Osteoblast (primary cell): ENCODE data around the gene KCNG1. TPM values are rescaled to one million over a fixed set of nuclear protein-coding genes. Genes with fewer than 3 reads are reported as not detected.

Source experiments
- DNase-seq: peaks from one replicate; pipeline ENCODE4 v3.0.0; 2011; ENCODE audit warnings: low spot score, mixed read lengths; ENCODE audit not compliant: insufficient read length; ENCODE audit errors: missing footprints
- H2AFZ ChIP-seq: 2 replicates; pipeline ENCODE4 v1.6.0; 2011; ENCODE audit warnings: mild to moderate bottlenecking, low read length
- H3K27ac ChIP-seq: 2 replicates; pipeline ENCODE4 v1.5.1; 2011; ENCODE audit warnings: mild to moderate bottlenecking, low read depth, low read length, moderate library complexity
- H3K27me3 ChIP-seq: 2 replicates; pipeline ENCODE4 v1.6.0; 2012; ENCODE audit warnings: mild to moderate bottlenecking, control low read depth, inconsistent platforms, low read length, moderate library complexity; ENCODE audit not compliant: insufficient read depth
- H3K36me3 ChIP-seq: 2 replicates; pipeline ENCODE4 v1.5.1; 2011; ENCODE audit warnings: mild to moderate bottlenecking, low read length, control low read depth, moderate library complexity; ENCODE audit not compliant: insufficient read depth
- H3K4me1 ChIP-seq: 2 replicates; pipeline ENCODE4 v1.5.1; 2011; ENCODE audit warnings: mild to moderate bottlenecking, low read length, control low read depth, moderate library complexity; ENCODE audit not compliant: insufficient read depth
- H3K4me2 ChIP-seq: 2 replicates; pipeline ENCODE4 v1.6.0; 2011; ENCODE audit warnings: mild to moderate bottlenecking, low read length; ENCODE audit not compliant: insufficient read depth
- H3K4me3 ChIP-seq: fragments of 200-600 bp; sonication (generic); 3 replicates; pipeline ENCODE4 v1.5.1; 2012; ENCODE audit warnings: mild to moderate bottlenecking, low read length, inconsistent platforms; ENCODE audit not compliant: insufficient read depth
- H3K79me2 ChIP-seq: 2 replicates; pipeline ENCODE4 v1.6.0; 2012; ENCODE audit warnings: mild to moderate bottlenecking, low read length, control low read depth, inconsistent platforms; ENCODE audit not compliant: insufficient read depth
- H3K9me3 ChIP-seq: 2 replicates; pipeline ENCODE4 v1.5.1; 2011; ENCODE audit warnings: low read depth, low read length, control low read depth
- H4K20me1 ChIP-seq: 2 replicates; pipeline ENCODE4 v1.6.0; 2012; ENCODE audit warnings: mild to moderate bottlenecking, low read length, control low read depth; ENCODE audit not compliant: insufficient read depth
- total RNA-seq: library from RNA; depleted of rRNA; stranded (reverse); fragments of >200 nt; gene quantifications from 2 replicates; pipeline ENCODE4 v1.2.3, GENCODE V29; 2012
- TF ChIP-seq, protein P1 (sequence below): IDR thresholded peaks from 2 replicates; pipeline ENCODE4 v1.5.1; 2011; ENCODE audit warnings: mild to moderate bottlenecking, low read depth, low read length, moderate library complexity; ENCODE audit errors: extremely low read depth

The KCNG1 gene
- total RNA-seq, 1 donor: 16.3 TPM

DNA sequence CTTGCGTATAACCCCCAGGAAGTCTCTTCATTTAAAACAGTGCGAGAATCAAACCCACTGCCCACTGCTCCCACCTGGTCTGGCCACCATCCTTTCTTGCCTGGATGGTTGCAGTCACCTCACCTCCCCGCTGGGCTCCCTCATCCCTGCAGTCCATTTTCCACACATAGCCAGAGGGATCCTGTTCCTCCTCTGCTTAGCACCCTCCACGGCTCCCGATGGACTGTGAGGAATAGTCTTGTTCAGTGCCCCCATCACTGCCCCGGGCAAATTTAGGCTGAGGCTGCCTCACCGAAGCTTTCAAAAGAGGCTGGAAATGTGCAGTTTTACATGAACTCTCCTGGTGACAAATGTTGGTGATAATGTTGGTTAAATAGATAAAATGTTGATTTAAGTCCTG lies 17.7 kb downstream of the KCNG1 start:
- Histone ChIP-seq H3K36me3 (peaks cover 10% of the 10 kb centered on the region), H3K4me2 (no peak overlapping the region), H4K20me1 (no peaks in the 10 kb centered on the region), H2AFZ (no peak overlapping the region), H3K27ac (no peak overlapping the region), H3K4me3 (no peak overlapping the region), H3K79me2 (no peaks in the 10 kb centered on the region), H3K27me3 (no peaks in the 10 kb centered on the region), H3K4me1 (no peaks in the 10 kb centered on the region), H3K9me3 (no peaks in the 10 kb centered on the region)
- TF ChIP-seq, protein P1, sequence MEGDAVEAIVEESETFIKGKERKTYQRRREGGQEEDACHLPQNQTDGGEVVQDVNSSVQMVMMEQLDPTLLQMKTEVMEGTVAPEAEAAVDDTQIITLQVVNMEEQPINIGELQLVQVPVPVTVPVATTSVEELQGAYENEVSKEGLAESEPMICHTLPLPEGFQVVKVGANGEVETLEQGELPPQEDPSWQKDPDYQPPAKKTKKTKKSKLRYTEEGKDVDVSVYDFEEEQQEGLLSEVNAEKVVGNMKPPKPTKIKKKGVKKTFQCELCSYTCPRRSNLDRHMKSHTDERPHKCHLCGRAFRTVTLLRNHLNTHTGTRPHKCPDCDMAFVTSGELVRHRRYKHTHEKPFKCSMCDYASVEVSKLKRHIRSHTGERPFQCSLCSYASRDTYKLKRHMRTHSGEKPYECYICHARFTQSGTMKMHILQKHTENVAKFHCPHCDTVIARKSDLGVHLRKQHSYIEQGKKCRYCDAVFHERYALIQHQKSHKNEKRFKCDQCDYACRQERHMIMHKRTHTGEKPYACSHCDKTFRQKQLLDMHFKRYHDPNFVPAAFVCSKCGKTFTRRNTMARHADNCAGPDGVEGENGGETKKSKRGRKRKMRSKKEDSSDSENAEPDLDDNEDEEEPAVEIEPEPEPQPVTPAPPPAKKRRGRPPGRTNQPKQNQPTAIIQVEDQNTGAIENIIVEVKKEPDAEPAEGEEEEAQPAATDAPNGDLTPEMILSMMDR: no peak
- no peak for DNase-seq

GRCh38 chr20:51004781-51005180 lies 18.1 kb downstream of the KCNG1 start:
- H3K4me1 ChIP-seq: no peaks in the 10 kb centered on the region
- H4K20me1 ChIP-seq: no peaks in the 10 kb centered on the region
- H3K36me3 ChIP-seq: peaks cover 10% of the 10 kb centered on the region

GRCh38 chr20:51004305-51004727 lies 18.6 kb downstream of the KCNG1 start:
- TF ChIP-seq, protein P1: no peak
- H2AFZ ChIP-seq: no peak overlapping the region
- no peaks in the 10 kb centered on the region for H3K79me2 ChIP-seq
- H3K9me3 ChIP-seq: no peaks in the 10 kb centered on the region
- H3K27me3 ChIP-seq: no peaks in the 10 kb centered on the region
- no peak overlapping the region for H3K27ac ChIP-seq
- H3K4me2 ChIP-seq: no peak overlapping the region
- H3K36me3 ChIP-seq: peaks cover 6% of the 10 kb centered on the region
- H3K4me1 ChIP-seq: no peaks in the 10 kb centered on the region
- DNase-seq: no peak
- no peak overlapping the region for H3K4me3 ChIP-seq
- H4K20me1 ChIP-seq: no peaks in the 10 kb centered on the region

More at GRCh38 chr20:51004781-51005180, 18.1 kb downstream of the KCNG1 start:
- Histone ChIP-seq H3K27ac (no peak overlapping the region), H3K4me2 (no peak overlapping the region), H3K4me3 (no peak overlapping the region), H2AFZ (no peak overlapping the region), H3K9me3 (no peaks in the 10 kb centered on the region), H3K79me2 (no peaks in the 10 kb centered on the region), H3K27me3 (no peaks in the 10 kb centered on the region)
- TF ChIP-seq, protein P1: no peak
- DNase-seq: no peak

DNA sequence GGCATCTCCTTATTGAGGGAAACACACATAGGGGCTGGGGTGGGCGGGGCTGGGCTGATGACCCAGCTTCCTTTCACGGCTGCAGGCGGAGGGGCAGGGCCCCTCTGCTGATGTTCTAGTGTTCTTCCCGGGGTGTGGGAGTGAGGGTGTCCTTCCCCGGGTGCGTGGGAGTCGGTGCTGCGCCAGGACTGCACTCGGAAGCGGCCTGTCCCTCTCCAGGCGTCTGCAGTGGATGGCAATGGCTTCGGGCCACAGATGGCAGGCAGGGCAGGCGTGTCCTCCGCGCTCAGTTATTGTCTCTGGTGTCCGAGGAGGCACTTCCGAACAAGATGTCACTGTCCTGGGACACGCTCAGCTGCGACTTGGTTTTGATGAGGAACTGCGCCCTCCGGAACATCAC lies 19.2 kb downstream of the KCNG1 start:
- TF ChIP-seq, protein P1: no peak
- H3K4me3 ChIP-seq: no peak overlapping the region
- no peaks in the 10 kb centered on the region for H3K27me3 ChIP-seq
- no peak overlapping the region for H3K4me2 ChIP-seq
- no peak overlapping the region for H3K27ac ChIP-seq
- no peaks in the 10 kb centered on the region for H3K9me3 ChIP-seq
- DNase-seq: no peak
- H3K4me1 ChIP-seq: no peaks in the 10 kb centered on the region
- H3K36me3 ChIP-seq: peaks cover 2% of the 10 kb centered on the region
- H3K79me2 ChIP-seq: no peaks in the 10 kb centered on the region
- H4K20me1 ChIP-seq: no peaks in the 10 kb centered on the region
- no peak overlapping the region for H2AFZ ChIP-seq
